ENCODE measurements around the gene ACO2.
"Not testable (repeated sequence)": the region's sequence is repeated elsewhere in the genome, so short reads cannot be mapped to it uniquely, and the experiment has no call there.

The ACO2 gene

GRCh38 chr22:41561788-41562187 lies 92.9 kb downstream of the ACO2 start:
- H3K4me3 ChIP-seq (ENCODE audit: low read length) = no peak overlapping the region
- no peaks in the 10 kb centered on the region for H3K36me3 ChIP-seq (ENCODE audit: control insufficient read depth, insufficient read depth, low read length)
- H3K4me1 ChIP-seq (ENCODE audit: control insufficient read depth, insufficient read depth, low read length) = peaks cover 9% of the 10 kb centered on the region
- H3K9ac ChIP-seq (ENCODE audit: low read length) = peak overlapping the region; percentile 47
- H3K27me3 ChIP-seq (ENCODE audit: control insufficient read depth, insufficient read depth, low read length) = peaks cover 3% of the 10 kb centered on the region
- H3K9me3 ChIP-seq (ENCODE audit: control insufficient read depth, low read length) = no peaks in the 10 kb centered on the region

- Histone ChIP-seq H3K36me3 (ENCODE audit: control insufficient read depth, insufficient read depth, low read length) (no peaks in the 10 kb centered on the region), H3K4me3 (ENCODE audit: low read length) (no peak overlapping the region), H3K27me3 (ENCODE audit: control insufficient read depth, insufficient read depth, low read length) (peaks cover 3% of the 10 kb centered on the region), H3K4me1 (ENCODE audit: control insufficient read depth, insufficient read depth, low read length) (peaks cover 4% of the 10 kb centered on the region), H3K9ac (ENCODE audit: low read length) (no peak overlapping the region), H3K9me3 (ENCODE audit: control insufficient read depth, low read length) (no peaks in the 10 kb centered on the region)
Measured at GRCh38 chr22:41562461-41562860, 93.5 kb downstream of the ACO2 start.

DNA sequence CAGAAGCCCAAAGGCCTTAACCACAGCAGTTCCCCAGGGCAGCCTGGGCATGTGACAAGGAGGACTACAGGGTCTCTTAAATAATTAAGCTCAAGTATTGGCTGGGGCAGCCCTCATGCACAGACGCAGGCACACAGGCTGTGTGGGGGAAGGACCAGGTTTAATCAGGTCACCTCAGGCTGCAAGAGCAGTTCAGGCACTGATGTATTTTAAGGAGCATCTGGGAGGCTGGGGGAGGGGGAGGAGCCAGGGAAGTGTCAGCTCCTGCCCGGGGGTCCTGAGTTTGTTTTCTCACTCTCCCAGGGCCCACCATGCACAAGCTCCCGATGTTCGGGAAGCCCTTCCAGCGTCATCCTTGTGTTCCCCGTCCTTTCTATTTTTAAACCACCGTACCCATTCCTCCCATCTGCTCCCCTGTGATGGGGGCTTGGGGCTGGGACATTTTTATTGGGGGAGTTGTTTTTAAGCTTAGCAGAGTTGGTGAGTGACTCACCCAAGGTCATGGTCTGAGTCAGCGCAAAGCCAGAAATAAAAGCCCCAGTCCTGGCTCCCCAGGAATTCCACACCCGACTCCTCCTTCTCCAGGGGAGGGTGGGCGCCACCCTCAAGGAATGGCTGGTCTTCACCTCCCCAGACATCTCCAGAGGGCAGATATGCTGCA lies 94.3 kb downstream of the ACO2 start:
- Histone ChIP-seq H3K27me3 (ENCODE audit: control insufficient read depth, insufficient read depth, low read length) (peaks cover 3% of the 10 kb centered on the region), H3K4me1 (ENCODE audit: control insufficient read depth, insufficient read depth, low read length) (no peaks in the 10 kb centered on the region), H3K9ac (ENCODE audit: low read length) (no peak overlapping the region), H3K4me3 (ENCODE audit: low read length) (no peak overlapping the region), H3K9me3 (ENCODE audit: control insufficient read depth, low read length) (no peaks in the 10 kb centered on the region), H3K36me3 (ENCODE audit: control insufficient read depth, insufficient read depth, low read length) (no peaks in the 10 kb centered on the region)

DNA sequence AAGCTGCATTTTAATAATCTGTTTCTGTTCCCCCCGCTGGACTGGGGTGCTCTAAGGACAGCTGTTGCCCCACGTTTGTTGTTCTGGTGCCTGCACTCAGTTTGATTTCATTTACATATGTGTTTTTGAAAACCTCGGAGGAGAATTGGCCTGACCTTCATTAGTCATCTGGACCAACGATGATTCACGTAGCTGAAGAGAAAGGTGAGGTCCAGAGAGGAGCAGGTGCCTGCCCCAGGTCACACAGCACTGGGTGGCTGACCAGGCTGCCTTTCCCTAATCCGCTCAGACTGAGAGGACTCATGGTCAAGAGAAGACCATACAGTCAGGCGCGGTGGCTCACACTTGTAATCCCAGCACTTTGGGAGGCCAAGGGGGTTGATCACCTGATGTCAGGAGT lies 95.6 kb downstream of the ACO2 start:
- no peaks in the 10 kb centered on the region for H3K9me3 ChIP-seq (ENCODE audit: control insufficient read depth, low read length)
- H3K4me1 ChIP-seq (ENCODE audit: control insufficient read depth, insufficient read depth, low read length) = no peaks in the 10 kb centered on the region
- no peak overlapping the region for H3K4me3 ChIP-seq (ENCODE audit: low read length)
- no peak overlapping the region for H3K9ac ChIP-seq (ENCODE audit: low read length)
- H3K27me3 ChIP-seq (ENCODE audit: control insufficient read depth, insufficient read depth, low read length) = peaks cover 3% of the 10 kb centered on the region
- no peaks in the 10 kb centered on the region for H3K36me3 ChIP-seq (ENCODE audit: control insufficient read depth, insufficient read depth, low read length)

GRCh38 chr22:41565403-41566054 lies 96.6 kb downstream of the ACO2 start:
- Histone ChIP-seq H3K27me3 (ENCODE audit: control insufficient read depth, insufficient read depth, low read length) (peaks cover 3% of the 10 kb centered on the region), H3K9ac (ENCODE audit: low read length) (no peak overlapping the region), H3K36me3 (ENCODE audit: control insufficient read depth, insufficient read depth, low read length) (no peaks in the 10 kb centered on the region), H3K4me1 (ENCODE audit: control insufficient read depth, insufficient read depth, low read length) (no peaks in the 10 kb centered on the region), H3K4me3 (ENCODE audit: low read length) (no peak overlapping the region), H3K9me3 (ENCODE audit: control insufficient read depth, low read length) (no peaks in the 10 kb centered on the region)

DNA sequence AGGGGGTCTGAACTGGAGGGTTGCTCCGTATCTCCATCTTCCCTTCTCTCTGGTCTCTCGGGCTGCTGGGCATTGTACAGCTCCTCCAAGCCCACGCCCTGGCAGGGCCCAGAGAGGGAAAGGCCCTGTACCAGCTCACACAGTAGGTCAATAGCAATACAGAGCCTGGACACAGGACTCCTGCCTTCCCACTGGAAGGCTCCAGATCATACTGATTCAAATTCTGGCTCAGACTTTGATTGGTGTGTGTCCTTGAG lies 98.5 kb downstream of the ACO2 start:
- H3K9ac ChIP-seq (ENCODE audit: low read length) = no peak overlapping the region
- H3K4me3 ChIP-seq (ENCODE audit: low read length) = no peak overlapping the region
- H3K4me1 ChIP-seq (ENCODE audit: control insufficient read depth, insufficient read depth, low read length) = no peaks in the 10 kb centered on the region
- H3K9me3 ChIP-seq (ENCODE audit: control insufficient read depth, low read length) = no peaks in the 10 kb centered on the region
- no peaks in the 10 kb centered on the region for H3K36me3 ChIP-seq (ENCODE audit: control insufficient read depth, insufficient read depth, low read length)
- no peaks in the 10 kb centered on the region for H3K27me3 ChIP-seq (ENCODE audit: control insufficient read depth, insufficient read depth, low read length)

GRCh38 chr22:41568811-41569210 lies 99.9 kb downstream of the ACO2 start:
- Histone ChIP-seq H3K4me1 (ENCODE audit: control insufficient read depth, insufficient read depth, low read length) (no peaks in the 10 kb centered on the region), H3K4me3 (ENCODE audit: low read length) (no peak overlapping the region), H3K36me3 (ENCODE audit: control insufficient read depth, insufficient read depth, low read length) (no peaks in the 10 kb centered on the region), H3K9me3 (ENCODE audit: control insufficient read depth, low read length) (no peaks in the 10 kb centered on the region), H3K27me3 (ENCODE audit: control insufficient read depth, insufficient read depth, low read length) (no peaks in the 10 kb centered on the region), H3K9ac (ENCODE audit: low read length) (no peak overlapping the region)

DNA sequence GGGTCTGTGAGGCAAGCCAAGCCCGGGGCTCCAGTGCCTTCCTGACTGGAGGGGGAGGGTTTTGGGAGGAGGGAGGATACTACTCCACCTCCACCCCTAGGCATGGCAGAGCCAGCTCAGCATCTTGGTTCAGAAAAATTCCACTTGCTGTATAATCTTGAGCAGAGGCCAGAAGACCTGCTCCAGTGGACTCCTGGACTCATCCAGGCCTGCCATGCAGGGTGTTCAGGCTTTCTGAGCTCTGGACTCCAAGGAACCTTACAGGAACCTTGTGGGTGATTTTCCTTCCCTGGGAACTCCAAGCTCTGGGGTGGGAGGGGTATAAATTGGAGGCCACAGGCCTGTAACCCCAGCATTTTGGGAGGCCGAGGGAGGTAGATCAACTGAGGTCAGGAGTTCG lies 101.3 kb downstream of the ACO2 start:
- Histone ChIP-seq H3K4me1 (ENCODE audit: control insufficient read depth, insufficient read depth, low read length) (no peaks in the 10 kb centered on the region), H3K36me3 (ENCODE audit: control insufficient read depth, insufficient read depth, low read length) (no peaks in the 10 kb centered on the region), H3K4me3 (ENCODE audit: low read length) (no peak overlapping the region), H3K27me3 (ENCODE audit: control insufficient read depth, insufficient read depth, low read length) (no peaks in the 10 kb centered on the region), H3K9me3 (ENCODE audit: control insufficient read depth, low read length) (no peaks in the 10 kb centered on the region), H3K9ac (ENCODE audit: low read length) (no peak overlapping the region)

DNA sequence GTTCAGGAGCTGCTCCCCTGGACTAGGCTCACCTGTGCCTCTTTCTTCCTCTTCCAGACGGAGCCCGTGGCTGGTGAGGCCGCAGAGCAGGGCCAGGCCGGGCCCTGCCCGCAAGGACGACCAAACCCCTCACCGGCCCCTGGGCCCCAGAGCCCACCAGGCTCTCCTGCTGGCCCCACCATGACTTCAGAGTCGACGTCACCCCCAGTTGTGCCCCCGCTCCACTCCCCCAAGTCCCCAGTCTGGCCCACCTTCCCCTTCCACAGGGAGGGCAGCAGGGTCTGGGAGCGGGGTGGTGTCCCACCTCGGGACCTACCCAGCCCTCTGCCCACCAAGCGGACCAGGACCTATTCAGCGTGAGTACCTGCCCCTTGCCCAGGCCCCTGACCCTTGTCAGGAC lies 102.9 kb downstream of the ACO2 start:
- H3K27me3 ChIP-seq (ENCODE audit: control insufficient read depth, insufficient read depth, low read length) = no peaks in the 10 kb centered on the region
- H3K9ac ChIP-seq (ENCODE audit: low read length) = no peak overlapping the region
- no peaks in the 10 kb centered on the region for H3K4me1 ChIP-seq (ENCODE audit: control insufficient read depth, insufficient read depth, low read length)
- no peaks in the 10 kb centered on the region for H3K9me3 ChIP-seq (ENCODE audit: control insufficient read depth, low read length)
- H3K4me3 ChIP-seq (ENCODE audit: low read length) = no peak overlapping the region
- peaks cover 4% of the 10 kb centered on the region for H3K36me3 ChIP-seq (ENCODE audit: control insufficient read depth, insufficient read depth, low read length)

DNA sequence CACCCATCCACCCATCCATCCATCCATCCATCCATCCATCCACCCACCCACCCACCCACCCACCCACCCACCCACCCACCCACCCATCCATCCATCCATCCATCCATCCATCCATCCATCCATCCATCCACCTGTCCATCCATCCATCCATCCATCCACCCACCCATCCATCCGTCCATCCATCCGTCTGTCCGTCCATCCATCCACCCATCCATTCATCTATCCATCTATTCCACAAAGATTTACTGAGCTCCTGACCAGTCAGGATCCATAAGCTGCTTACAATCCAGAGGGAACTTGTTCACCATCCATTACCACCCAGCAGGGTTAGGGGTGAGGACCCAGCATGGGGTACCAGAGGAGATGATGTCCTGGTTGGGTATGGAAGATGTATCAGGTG lies 103.4 kb downstream of the ACO2 start:
- not testable (repeated sequence) for H3K4me1 ChIP-seq (ENCODE audit: control insufficient read depth, insufficient read depth, low read length); H3K9ac ChIP-seq (ENCODE audit: low read length); H3K27me3 ChIP-seq (ENCODE audit: control insufficient read depth, insufficient read depth, low read length); H3K4me3 ChIP-seq (ENCODE audit: low read length); H3K36me3 ChIP-seq (ENCODE audit: control insufficient read depth, insufficient read depth, low read length); H3K9me3 ChIP-seq (ENCODE audit: control insufficient read depth, low read length)

DNA sequence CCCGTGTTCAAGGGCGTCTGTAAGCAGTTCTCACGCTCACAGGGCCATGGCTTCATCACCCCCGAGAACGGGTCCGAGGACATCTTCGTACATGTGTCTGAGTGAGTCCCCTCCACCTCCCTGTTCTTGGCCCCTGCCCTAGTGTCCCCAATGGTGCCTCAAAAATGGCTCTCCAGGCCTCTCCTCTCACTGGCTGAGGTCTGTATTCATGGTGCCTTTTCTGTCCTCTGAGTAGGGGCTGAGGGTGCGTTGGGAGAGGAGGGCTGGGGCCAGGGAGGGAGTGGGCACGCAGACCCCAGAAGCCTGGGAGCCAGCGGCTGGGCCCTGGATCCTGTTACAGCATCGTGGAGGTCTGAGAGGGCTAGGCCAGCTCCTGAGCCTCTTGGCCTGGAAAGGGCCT lies 104.8 kb downstream of the ACO2 start:
- Histone ChIP-seq H3K9me3 (ENCODE audit: control insufficient read depth, low read length) (no peaks in the 10 kb centered on the region), H3K9ac (ENCODE audit: low read length) (no peak overlapping the region), H3K27me3 (ENCODE audit: control insufficient read depth, insufficient read depth, low read length) (no peaks in the 10 kb centered on the region), H3K36me3 (ENCODE audit: control insufficient read depth, insufficient read depth, low read length) (peaks cover 14% of the 10 kb centered on the region), H3K4me1 (ENCODE audit: control insufficient read depth, insufficient read depth, low read length) (no peaks in the 10 kb centered on the region), H3K4me3 (ENCODE audit: low read length) (no peak overlapping the region)

DNA sequence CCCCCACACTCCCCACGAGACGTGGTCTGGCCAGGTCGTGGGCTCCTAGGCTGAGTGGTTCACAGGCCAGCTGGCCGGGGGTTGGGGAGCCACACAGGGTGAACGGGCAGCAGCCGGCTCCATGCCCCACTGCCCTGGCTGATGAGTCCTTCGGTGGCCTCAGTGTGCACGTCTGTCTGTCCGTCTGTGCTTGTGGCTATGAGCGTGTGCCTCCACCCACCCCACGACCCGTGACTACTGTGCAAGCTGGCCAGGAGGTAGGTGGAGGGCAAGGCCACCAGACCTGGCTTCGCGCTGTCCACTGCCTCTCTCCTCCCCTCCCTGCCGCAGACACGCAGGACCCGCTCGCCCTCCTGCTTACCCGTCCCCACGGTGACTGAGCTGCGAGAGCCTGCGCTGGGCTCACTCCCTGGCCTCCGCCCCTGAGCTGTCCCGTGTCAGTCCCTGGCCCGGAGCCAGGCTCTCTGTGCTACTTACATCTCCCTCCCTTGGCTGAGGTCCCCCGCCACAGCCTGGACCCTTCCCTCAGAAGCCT lies 106.0 kb downstream of the ACO2 start:
- Histone ChIP-seq H3K9ac (ENCODE audit: low read length) (no peak overlapping the region), H3K9me3 (ENCODE audit: control insufficient read depth, low read length) (no peaks in the 10 kb centered on the region), H3K4me1 (ENCODE audit: control insufficient read depth, insufficient read depth, low read length) (peaks cover 9% of the 10 kb centered on the region), H3K4me3 (ENCODE audit: low read length) (no peak overlapping the region), H3K27me3 (ENCODE audit: control insufficient read depth, insufficient read depth, low read length) (no peaks in the 10 kb centered on the region), H3K36me3 (ENCODE audit: control insufficient read depth, insufficient read depth, low read length) (peaks cover 18% of the 10 kb centered on the region)

GRCh38 chr22:41575533-41575932 lies 106.6 kb downstream of the ACO2 start:
- Histone ChIP-seq H3K4me1 (ENCODE audit: control insufficient read depth, insufficient read depth, low read length) (peaks cover 9% of the 10 kb centered on the region), H3K9ac (ENCODE audit: low read length) (no peak overlapping the region), H3K9me3 (ENCODE audit: control insufficient read depth, low read length) (no peaks in the 10 kb centered on the region), H3K27me3 (ENCODE audit: control insufficient read depth, insufficient read depth, low read length) (no peaks in the 10 kb centered on the region), H3K36me3 (ENCODE audit: control insufficient read depth, insufficient read depth, low read length) (peaks cover 23% of the 10 kb centered on the region), H3K4me3 (ENCODE audit: low read length) (no peak overlapping the region)
